HG03139 (cell line): Measurements from ENCODE around the gene TPPP3.

Source experiments
- ATAC-seq: cut with Tn5 transposase; IDR thresholded peaks from one replicate; pipeline ENCODE4 v1.9.1; 2021; ENCODE audit not compliant: unreplicated experiment

TPPP3 gene

DNA sequence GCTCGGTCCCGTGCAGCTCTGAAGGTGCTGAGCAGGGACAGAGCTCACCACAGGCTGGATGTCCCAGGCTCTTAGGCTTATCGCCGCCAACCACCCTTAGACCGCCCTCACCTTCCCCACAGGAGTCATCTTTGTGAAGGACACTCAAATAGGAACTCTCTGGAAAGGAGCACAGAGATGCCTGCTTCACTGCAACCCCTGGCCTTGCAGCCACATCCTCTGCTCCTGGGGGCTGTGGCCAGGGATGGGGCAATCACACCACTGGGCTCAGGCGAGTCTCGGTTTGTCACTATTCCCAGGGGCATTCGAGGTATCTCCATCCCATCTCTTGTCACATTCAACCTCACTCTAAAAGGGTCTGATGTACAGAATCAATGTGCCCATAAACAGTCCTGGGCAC lies 12.0 kb upstream of the TPPP3 start:
- no peak for ATAC-seq

DNA sequence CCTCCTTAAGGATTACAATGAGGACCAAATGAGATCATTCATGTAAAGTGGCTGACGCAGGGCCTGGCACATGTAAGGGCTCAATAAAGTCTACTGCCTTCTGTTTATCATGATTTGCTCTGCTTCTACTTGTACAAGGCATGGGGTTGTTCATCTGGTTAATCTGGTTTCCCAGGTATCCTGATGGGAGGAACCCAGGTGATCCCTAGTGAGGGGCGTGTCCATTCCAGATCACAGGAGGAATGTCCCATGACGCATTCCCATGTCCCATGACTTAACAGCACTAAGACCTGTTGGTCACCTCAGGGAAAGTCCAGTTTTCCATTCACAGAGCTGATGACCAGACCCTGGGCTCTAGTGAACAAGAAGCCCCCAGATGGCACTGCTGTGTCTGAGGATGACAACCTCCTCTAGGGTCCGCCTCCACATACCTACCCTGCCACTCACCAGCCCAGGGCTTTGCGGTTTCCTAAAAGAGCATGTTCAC lies 11.5 kb upstream of the TPPP3 start:
- ATAC-seq: no peak

DNA sequence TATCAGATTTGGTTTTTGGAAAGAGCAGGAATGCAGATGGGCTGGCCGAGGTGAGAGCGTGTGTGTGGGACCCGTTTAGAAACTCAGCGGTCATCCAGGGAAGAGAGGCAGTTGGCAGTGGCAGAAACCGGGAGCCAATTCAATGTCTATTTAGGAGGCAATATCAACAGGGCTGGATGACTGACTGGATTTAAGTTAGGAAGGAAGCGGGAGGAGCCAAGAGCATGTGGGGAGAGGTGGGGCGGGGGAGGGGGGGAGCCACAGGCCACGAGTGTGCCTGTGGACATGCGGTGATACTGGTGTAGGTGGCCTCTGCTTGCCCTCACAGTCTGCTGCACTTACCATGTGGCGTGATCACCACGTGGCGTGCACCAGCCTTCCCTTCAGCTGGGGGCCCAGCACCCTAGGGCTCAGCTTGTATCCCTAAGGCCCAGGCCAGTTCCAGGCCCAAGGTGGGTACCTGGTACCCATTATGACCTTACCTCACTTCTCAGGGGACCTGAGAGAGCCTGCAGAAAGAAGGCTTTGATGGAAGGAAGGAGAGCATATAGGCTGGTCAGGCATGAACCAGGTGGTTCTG lies 10.8 kb upstream of the TPPP3 start:
- ATAC-seq: no peak

DNA sequence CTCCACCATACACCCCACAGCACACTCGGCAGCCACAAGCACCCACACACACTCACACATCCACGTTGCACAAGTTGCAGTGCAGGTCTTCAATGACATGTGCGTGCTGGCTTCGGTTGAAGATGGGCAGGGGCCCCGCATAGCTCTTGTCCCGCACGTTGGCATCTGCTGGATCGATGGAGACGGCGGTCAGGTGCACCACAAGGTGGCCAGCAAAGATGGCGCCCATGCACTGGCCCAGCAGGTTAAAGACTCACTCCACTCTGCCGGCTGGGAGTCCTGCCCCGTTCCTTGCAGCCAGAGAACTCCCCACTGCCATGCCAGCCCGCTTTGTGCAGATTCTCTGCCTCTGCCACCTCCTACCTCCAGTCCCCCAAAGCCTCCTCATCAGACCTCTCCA lies 7.6 kb upstream of the TPPP3 start:
- ATAC-seq: no peak

DNA sequence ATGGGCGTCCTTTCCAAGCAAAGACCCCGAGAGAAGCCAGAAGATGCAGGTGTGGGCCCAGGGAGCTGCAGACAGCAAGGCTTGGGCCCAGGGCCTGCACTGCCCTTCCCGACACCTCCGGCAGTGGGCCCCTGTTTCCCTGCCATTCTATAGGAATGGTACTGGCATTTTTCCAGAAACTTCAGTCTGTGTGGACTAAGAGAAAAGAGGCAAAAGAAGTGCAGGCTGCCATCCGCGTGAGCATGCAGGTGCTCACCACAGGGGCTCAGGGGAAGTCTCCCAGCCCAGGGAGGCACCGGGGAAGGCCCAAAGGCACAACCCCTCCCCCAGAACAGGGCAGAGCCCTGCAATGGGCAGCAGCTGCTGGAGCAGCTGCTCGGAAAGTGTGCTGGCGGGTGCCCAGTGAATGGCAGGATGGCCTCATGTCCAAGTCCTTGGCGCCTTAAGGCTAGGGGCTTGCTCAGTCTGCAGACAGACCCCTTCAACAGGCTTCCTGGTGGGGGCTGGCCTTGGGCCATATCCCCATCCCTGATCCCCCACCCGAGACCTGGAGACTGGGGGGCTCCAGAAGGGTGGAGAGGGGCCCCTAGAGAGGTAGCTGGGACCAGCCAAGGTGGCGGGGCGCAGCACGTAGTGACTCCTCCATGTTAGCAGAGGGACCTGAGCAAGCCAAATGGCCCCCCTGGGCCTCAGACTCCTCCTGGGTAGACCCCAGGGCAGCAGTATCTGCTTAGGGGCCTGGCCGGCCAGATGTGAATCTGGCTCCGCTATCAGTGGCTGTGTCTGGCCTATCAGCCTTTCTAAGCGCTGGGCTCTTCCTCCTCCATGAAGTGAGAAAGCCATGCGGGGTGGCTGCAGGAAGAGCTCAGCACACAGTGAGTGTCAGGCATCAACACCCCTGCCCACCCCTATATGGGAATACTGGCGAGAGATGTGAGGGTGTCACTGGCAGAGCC lies 6.7 kb upstream of the TPPP3 start:
- no peak for ATAC-seq

DNA sequence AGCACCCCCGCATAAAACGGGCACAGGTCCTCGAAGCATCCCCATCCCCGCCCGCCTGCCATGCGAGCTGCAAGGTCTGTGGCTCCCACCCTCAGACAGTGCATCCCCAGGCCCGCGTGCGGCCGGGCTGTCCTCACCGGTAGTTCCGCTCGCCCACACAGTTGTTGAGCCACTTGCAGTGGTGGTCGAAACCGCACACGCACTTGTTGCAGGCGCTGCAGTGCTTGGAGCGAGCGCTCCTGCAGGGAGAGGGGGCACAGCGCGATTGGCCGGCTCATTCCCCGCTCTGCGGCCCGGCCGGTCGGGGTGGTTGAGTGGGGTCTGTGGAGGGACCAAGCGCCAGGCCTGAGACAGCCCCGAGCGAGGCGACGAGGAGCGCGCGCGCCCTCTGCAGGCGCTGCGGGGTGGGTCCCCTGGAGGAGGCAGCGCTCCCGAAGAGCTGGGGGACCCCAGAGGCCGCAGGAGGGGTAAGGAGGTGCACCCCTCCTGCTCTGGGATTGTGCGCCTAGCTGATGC lies 6.0 kb upstream of the TPPP3 start:
- no peak for ATAC-seq

DNA sequence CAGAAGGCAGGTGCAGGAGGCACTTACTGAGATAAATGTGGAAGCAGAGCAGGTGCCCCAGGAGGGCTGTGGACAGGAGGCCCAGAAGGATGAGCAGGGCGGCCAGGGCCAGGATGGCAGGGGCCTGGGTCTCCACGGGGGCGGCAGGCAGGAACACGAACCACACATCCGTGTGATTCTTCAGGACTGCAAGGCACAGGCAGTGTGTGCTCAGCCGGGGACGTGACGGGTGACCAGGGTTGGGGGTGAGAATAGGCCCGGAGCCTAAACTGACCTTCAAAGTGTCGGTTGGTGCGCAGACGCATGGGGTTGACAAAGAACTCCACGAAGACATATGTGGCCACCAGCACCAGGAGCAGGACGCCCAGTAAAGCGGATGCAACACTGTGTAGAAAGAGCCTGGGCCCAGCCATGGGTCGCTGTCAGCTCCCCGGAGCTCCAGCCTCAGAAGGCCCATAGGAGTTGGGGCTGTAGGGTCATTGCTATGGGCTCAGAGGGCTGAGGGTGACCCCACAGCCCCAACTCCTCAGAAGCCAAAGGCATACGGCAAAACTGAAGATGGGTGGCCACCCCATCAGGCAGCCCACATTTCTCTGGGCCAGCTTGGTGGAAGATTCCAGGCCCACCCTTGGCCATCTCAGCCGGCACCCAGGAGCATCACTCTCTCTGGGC lies 5.4 kb upstream of the TPPP3 start:
- ATAC-seq: no peak

DNA sequence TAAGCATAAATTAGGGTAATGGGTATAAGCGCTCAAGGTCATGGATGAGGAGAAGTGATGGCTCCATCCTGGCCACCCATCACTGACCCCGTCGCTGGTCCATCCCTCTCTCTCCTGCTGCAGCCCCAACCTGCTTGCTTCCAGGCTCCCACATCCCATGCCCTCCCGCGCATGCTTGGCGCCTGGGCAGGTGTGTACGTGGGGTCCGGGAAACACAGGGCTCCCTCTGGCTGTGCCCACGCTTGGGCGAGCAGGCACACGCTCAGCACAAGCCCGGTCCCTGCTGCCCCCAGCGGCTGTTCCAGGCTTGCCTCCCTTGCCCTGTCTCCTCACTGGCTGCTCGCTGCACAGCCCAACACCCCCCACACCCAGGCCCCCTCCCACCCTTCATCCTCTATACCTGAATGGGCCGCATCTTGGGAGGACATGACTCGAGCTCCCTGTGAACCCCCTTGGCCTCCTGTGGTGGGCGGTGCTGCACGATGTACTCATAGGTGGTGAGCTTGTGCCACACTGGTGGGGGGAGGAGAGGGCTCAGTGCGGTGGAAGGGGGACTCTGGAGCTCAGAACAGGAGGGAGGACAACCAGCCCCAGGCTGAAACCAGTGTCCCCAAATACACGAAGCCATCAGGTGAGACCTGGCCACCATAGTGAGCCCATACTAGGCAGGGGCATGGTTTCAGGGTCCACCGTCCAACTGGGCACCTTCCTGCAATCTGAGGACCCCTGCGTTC lies 4.7 kb upstream of the TPPP3 start:
- ATAC-seq: no peak

DNA sequence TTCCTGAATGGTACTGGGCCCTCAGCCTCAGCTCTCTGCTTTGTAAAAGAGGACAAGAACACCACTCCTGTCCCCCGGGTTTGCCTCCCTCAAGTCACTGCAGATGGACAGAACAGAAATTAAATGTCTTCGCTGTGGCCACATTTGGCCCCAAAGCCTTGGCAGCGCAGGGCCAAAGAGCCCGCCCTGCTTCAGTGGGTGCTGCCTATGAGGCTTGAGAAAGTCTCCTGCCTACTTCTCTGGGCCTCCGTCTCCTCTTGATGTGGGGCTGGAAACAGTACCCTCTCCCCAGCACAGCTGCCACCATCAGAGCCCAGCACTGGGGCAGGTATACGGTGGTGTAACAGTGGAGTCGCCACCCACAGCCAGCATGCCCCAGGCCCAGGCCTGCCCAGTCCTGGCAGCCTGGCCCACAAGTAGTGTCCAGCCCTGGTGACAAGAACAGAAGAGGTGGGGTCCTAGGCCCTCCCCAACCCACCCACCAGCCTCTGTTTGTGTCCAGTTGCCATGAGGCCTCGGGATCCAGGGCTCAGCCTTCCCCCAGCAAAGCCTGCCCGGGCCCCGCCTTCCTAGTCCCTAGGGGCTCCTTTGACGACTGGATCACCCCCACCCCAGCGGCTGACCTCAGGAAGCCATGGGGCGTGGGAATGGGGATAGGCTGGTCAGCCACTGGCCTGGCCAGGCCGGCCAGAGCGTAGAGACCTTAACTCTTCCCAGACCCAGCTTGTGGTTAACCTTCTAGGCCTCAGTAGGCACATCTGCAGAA lies 3.9 kb upstream of the TPPP3 start:
- no peak for ATAC-seq

DNA sequence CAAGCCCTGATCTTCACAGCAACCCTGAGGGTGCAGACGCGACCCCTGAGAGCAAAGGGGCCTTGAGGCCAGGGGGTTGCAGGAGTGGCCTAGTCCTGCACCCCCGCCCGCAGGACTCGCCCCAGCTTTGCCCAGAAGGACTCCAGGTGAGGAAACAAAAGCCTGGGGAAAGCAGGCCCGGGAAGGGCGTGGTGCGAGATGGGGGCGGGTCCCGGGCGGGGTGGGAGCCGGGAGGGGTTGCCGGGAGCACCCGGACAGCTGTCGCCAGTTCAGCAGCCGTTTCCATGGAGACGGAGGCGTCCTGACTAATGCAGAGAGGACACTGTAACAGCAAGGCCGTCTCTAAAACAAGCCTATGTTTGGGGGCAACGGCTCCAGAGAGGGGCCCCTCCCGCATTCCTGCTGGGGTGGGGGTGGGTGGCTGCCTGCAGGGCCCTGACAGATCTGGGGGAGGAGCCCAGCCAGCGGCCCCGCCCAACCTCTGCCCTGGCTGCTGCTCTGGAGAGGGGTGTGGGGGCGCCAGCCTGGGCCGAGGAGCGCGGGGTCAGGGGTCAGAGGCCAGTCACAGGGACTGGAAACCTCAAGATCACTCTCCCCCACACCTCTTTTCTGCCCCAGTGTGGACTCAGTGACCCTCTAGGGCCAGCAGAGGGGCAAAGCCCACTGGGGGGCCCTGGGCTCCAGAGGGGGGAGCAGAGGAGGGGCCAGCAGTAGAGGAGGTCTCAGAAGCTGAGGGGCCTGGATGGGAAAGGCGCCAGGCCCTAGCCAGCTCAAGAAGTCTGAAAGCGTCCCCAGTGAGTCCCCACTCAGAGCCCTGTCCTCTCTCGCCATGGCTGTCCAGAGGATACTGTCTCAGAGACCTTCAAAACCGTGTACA lies 3.1 kb upstream of the TPPP3 start:
- no peak for ATAC-seq

DNA sequence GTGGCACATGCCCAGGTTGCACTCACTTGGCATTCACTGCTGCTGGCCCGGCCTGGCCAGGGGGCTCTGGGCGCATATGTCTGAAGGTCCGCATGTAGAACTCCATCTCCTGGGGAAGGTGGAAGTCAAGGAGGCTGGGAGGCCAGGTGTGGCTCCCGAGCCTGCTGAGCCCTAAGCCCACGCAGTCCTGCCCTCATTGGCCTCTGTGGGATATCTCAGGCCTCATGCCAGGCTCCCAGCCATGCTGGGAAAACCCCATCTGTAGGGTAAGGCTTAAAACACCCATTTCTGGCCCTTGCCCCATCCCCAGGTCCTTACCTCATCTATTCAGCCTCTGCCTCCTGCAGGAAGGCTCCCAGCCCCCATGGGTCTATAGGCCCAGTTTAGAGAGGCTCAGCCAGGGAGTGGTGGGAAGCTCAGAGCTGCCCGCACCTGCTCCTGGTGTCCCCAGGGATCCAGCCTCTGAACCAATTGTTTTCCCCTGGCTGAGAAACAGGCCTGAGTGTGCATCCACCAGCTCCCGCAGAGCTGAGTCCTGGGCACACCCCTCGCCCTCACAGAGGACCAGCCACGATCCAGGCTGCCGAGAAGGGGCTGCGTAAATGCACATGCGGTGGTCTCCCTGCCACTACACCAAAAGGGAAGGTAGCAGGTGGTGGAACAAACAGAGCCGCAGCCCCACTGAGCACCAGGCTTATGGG lies 2.3 kb upstream of the TPPP3 start:
- no peak for ATAC-seq

DNA sequence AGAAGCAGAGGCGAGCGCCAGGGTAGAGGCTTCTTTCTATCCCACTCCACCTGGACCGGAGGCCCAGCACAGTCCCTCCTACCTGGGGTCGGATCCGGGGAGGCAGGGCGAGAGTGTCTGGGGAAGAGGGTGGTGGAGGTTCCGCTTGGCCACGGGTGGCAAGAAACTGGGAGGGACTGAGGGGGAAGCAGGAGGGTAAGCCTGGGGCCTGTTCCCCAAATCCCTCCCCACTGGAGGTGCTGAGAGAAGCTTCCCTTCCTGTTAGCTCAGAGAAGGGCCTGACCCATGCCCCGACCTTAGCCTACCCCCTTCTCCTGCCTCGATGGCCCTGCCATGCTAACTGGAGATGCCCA lies 1.8 kb upstream of the TPPP3 start:
- ATAC-seq: no peak

DNA sequence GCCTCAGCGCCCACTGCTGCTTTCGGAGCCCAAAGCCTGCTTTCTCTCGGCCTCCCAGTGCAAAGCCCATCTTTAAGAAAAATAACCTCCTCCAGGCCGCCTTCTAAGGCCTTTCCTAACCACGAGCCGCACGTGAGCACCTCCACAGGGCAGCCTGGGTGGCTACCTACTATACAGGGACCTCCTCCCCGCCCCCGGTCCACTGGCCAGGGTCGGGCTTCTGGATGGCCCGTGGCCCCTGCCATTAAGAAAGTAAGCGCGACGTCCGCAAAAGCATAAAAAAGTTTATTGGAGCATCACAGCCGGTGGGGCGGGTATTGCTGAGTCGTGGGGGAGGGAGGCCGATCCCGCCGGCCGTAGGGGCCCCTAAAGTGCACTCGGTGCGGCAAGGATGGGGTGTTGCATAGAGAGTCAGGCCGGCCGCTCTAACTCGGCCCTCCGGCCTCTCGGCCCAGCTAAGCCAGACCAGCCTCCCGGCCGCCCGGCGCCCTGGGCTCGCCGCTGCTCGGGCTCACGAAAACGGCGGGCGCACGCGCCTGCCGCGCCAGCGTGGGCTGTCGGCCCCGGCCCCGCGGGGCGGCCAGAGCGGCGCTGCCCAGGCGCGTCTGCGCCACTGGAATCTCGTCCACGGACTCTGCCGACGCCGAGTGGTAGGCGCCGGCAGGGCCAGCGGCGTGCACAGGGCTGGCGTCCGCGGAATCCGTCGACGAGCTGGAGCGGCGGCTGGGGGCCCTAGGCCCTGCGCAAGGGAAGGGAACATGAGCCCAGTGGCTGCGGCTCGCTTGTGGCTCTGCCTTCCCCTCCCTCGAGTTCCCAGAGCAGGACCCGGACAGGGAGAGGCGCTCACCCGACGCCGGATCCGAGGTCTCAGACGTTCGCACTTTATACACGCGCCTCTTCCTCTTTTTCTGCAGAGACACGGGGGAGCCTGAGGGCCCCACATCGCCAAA lies 1.1 kb upstream of the TPPP3 start:
- no peak for ATAC-seq

DNA sequence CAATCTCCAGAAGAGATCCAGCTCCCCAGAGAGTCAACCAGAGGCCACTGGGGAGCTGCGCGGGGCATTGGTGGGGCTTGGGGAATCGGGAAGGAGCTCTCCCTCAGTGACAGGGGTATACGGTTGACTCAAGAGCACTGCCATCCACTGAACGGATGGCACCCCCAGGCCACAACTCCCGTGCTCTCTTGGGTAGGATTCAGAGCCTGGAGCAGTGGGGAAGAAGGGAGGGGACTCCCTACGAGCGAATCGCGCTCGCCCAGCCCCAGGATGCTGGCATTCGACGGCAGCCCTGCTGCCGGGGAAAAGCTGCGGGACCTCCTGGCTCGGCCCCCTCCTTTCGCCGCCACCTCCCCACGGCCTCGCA lies 473 bp upstream of the TPPP3 start:
- ATAC-seq: no peak

DNA sequence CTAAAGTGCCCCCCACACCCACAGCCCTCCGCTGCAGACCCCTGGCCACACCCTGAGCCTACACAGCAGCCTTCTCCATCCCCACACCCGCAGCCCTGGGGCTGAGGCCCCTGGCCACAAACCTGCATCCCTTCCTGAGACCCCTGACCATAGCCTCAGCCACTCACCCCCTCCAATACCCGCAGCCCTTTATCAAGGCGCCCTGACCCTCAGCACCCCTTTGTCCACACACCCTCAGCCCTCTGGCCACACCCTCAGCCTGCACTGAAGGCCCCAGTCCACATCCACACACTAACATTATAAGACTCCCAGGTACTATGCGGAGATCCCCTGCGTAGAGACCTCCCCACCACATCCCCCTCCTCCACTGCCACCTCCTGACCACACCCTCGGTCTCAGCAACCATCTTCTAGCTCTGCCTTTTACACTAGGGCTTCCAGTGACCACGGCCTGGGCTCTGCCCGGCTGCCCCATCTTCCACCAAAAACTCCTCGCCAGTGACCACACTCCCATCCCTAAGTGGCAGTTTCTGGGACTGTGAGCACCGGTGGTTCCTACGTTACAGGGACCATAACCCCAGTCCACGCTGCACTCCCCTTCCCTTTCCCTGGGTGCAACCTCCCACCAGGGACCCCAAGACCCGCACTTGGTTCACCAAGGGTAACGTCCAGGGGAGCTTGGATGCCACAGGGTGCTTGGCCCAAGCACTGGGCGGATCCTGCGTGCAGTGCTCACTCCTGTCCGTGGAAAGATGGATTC lies 818 bp downstream of the TPPP3 start:
- ATAC-seq: no peak

DNA sequence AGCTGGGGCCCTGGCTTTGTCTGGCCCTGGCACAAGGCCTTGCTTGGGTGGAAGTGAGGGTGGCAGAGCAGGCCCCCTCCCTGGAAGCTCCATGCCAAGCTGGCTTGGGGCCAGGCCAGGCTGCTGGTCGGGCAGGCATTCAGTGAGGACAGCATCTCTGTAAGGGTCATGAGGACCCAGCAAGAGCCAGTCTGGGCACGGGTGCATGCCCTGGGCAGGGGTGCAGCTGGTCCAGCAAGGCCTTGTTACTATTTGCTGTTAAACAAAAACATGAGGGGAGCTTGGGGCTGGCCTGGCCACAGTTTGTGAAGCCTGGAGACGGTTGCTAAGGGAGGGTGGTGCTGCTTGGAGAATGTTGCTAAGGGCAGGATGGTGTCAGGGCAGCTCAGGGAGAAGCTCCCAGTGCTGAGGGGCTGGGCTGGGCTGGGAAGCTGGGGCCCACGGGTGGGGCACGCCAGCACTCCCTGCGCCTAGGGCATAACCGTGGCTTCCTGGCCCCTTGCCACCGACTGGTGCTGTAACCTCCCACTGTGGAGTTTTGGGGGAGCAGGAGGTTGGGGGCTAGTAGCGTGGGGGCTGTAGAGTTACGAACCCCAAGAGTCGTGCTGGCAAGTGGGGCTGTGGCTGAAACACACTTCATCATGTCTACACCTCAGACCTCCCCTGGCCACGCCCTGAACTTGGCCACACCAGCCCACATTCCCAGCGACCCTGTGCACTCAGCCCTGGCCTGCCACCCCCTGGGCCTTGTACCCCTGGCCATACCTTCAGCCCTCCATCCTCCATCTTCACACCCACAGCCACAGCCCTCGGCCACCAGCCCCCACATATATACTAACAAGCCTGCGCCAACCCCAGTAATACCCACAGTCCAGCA lies 1.6 kb downstream of the TPPP3 start:
- ATAC-seq: no peak
